Measurements from ENCODE around the gene BARHL2.

The BARHL2 gene

GRCh38 chr1:90710579-90711536 lies 6.2 kb downstream of the BARHL2 start:
- DNase-seq (ENCODE audit: low spot score) = peak; percentile 26

GRCh38 chr1:90709535-90709934 lies 7.6 kb downstream of the BARHL2 start:
- no peak for DNase-seq (ENCODE audit: low spot score)

GRCh38 chr1:90708826-90709225 lies 8.3 kb downstream of the BARHL2 start:
- DNase-seq (ENCODE audit: low spot score) = no peak

- DNase-seq (ENCODE audit: low spot score) = no peak
These were observed 8.8 kb downstream of the BARHL2 start for GRCh38 chr1:90708236-90708786.

- DNase-seq (ENCODE audit: low spot score) = peak; percentile 60
These were observed 9.8 kb downstream of the BARHL2 start for GRCh38 chr1:90707363-90707710.

- DNase-seq (ENCODE audit: low spot score) = peak; percentile 35
These were observed 10.4 kb downstream of the BARHL2 start for GRCh38 chr1:90706437-90707362.

GRCh38 chr1:90705956-90706355 lies 11.1 kb downstream of the BARHL2 start:
- no peak for DNase-seq (ENCODE audit: low spot score)

GRCh38 chr1:90704817-90705216 lies 12.3 kb downstream of the BARHL2 start:
- DNase-seq (ENCODE audit: low spot score) = no peak

GRCh38 chr1:90694846-90695245 lies 22.3 kb downstream of the BARHL2 start:
- no peak for DNase-seq (ENCODE audit: low spot score)

GRCh38 chr1:90687747-90688146 lies 29.4 kb downstream of the BARHL2 start:
- no peak for DNase-seq (ENCODE audit: low spot score)

- no peak for DNase-seq (ENCODE audit: low spot score)
These were observed 41.8 kb downstream of the BARHL2 start for GRCh38 chr1:90675161-90675847.

- no peak for DNase-seq (ENCODE audit: low spot score)
These were observed 45.4 kb downstream of the BARHL2 start for GRCh38 chr1:90671741-90672140.

GRCh38 chr1:90671251-90671650 lies 45.9 kb downstream of the BARHL2 start:
- no peak for DNase-seq (ENCODE audit: low spot score)

Measured in AG08396 (cell line).